Measurements from ENCODE around the gene DIAPH2. TPM values are rescaled to one million over a fixed set of nuclear protein-coding genes. Genes with fewer than 3 reads are reported as not detected.

The DIAPH2 gene
- total RNA-seq, 2 donors from 2014 or later: 29.7 to 31.7 TPM

- H3K4me1 Mint-ChIP-seq (ENCODE audit: low read depth in 2 of 2): peaks cover 0 to 3% of the 10 kb centered on the region in 2 donors
- no peak for ATAC-seq
- H3K36me3 Mint-ChIP-seq: no peaks in the 10 kb centered on the region
- H3K27me3 Mint-ChIP-seq: peaks cover 0 to 3% of the 10 kb centered on the region in 2 donors
- no peak overlapping the region for H3K27ac Mint-ChIP-seq
- no peak overlapping the region for H3K4me3 Mint-ChIP-seq
- H3K9me3 Mint-ChIP-seq: no peaks in the 10 kb centered on the region
- DNase-seq (ENCODE audit: low spot score): no peak
Measured at GRCh38 chrX:97482666-97483300, 798.1 kb downstream of the DIAPH2 start.

GRCh38 chrX:97490656-97491055, 806.0 kb downstream of the DIAPH2 start:
- H3K9me3 Mint-ChIP-seq: no peaks in the 10 kb centered on the region
- peaks cover 7 to 9% of the 10 kb centered on the region in 2 donors for H3K4me1 Mint-ChIP-seq (ENCODE audit: low read depth in 2 of 2)
- peaks cover 0 to 4% of the 10 kb centered on the region in 2 donors for H3K27me3 Mint-ChIP-seq
- H3K36me3 Mint-ChIP-seq: peaks cover 5% of the 10 kb centered on the region
- DNase-seq (ENCODE audit: low spot score) (no peak), ATAC-seq (no peak)
- no peak overlapping the region for H3K27ac Mint-ChIP-seq
- no peak overlapping the region for H3K4me3 Mint-ChIP-seq

GRCh38 chrX:97494756-97495372, 810.2 kb downstream of the DIAPH2 start:
- DNase-seq (ENCODE audit: low spot score) (no peak), ATAC-seq (peak in 1 of 2 donors; percentile 59)
- H3K27ac Mint-ChIP-seq: no peak overlapping the region
- H3K4me1 Mint-ChIP-seq (ENCODE audit: low read depth in 2 of 2): peaks cover 7 to 9% of the 10 kb centered on the region in 2 donors
- H3K4me3 Mint-ChIP-seq: no peak overlapping the region
- H3K9me3 Mint-ChIP-seq: no peaks in the 10 kb centered on the region
- peaks cover 5% of the 10 kb centered on the region for H3K36me3 Mint-ChIP-seq
- peaks cover 0 to 4% of the 10 kb centered on the region in 2 donors for H3K27me3 Mint-ChIP-seq

- Mint-ChIP-seq H3K4me1 (ENCODE audit: low read depth in 2 of 2) (peaks cover 7 to 9% of the 10 kb centered on the region in 2 donors), H3K9me3 (no peaks in the 10 kb centered on the region), H3K27me3 (peaks cover 0 to 4% of the 10 kb centered on the region in 2 donors), H3K36me3 (no peaks in the 10 kb centered on the region), H3K4me3 (no peak overlapping the region), H3K27ac (no peak overlapping the region)
- ATAC-seq: no peak
- DNase-seq (ENCODE audit: low spot score): no peak
Measured at GRCh38 chrX:97498093-97498492, 813.5 kb downstream of the DIAPH2 start.

GRCh38 chrX:97504431-97504830, 819.8 kb downstream of the DIAPH2 start:
- ATAC-seq (no peak), DNase-seq (ENCODE audit: low spot score) (no peak)
- no peaks in the 10 kb centered on the region for H3K27me3 Mint-ChIP-seq
- peaks cover 0 to 2% of the 10 kb centered on the region in 2 donors for H3K4me1 Mint-ChIP-seq (ENCODE audit: low read depth in 2 of 2)
- no peak overlapping the region for H3K4me3 Mint-ChIP-seq
- H3K27ac Mint-ChIP-seq: no peak overlapping the region
- no peaks in the 10 kb centered on the region for H3K36me3 Mint-ChIP-seq
- no peaks in the 10 kb centered on the region for H3K9me3 Mint-ChIP-seq

GRCh38 chrX:97517763-97518162, 833.1 kb downstream of the DIAPH2 start:
- Mint-ChIP-seq H3K27me3 (no peaks in the 10 kb centered on the region), H3K36me3 (no peaks in the 10 kb centered on the region), H3K4me3 (no peak overlapping the region), H3K9me3 (no peaks in the 10 kb centered on the region), H3K27ac (no peak overlapping the region), H3K4me1 (ENCODE audit: low read depth in 2 of 2) (no peaks in the 10 kb centered on the region)
- DNase-seq (ENCODE audit: low spot score) (no peak), ATAC-seq (no peak)

GRCh38 chrX:97522307-97522706, 837.7 kb downstream of the DIAPH2 start:
- ATAC-seq (no peak), DNase-seq (ENCODE audit: low spot score) (no peak)
- Mint-ChIP-seq H3K4me3 (no peak overlapping the region), H3K4me1 (ENCODE audit: low read depth in 2 of 2) (peaks cover 0 to 3% of the 10 kb centered on the region in 2 donors), H3K27me3 (peaks cover 0 to 8% of the 10 kb centered on the region in 2 donors), H3K27ac (no peak overlapping the region), H3K36me3 (no peaks in the 10 kb centered on the region), H3K9me3 (peaks cover 7% of the 10 kb centered on the region)

- peaks cover 17% of the 10 kb centered on the region for H3K36me3 Mint-ChIP-seq
- peaks cover 10% of the 10 kb centered on the region for H3K9me3 Mint-ChIP-seq
- DNase-seq (ENCODE audit: low spot score): no peak
- peaks cover 8 to 10% of the 10 kb centered on the region in 2 donors for H3K4me1 Mint-ChIP-seq (ENCODE audit: low read depth in 2 of 2)
- no peak for ATAC-seq
- H3K27me3 Mint-ChIP-seq: peaks cover 0 to 8% of the 10 kb centered on the region in 2 donors
- H3K4me3 Mint-ChIP-seq: no peak overlapping the region
- no peak overlapping the region for H3K27ac Mint-ChIP-seq
Measured at GRCh38 chrX:97524340-97524739, 839.7 kb downstream of the DIAPH2 start.

GRCh38 chrX:97524997-97525396, 840.4 kb downstream of the DIAPH2 start:
- Mint-ChIP-seq H3K9me3 (peaks cover 17% of the 10 kb centered on the region), H3K4me3 (no peak overlapping the region)
- no peak for DNase-seq (ENCODE audit: low spot score)

GRCh38 chrX:97525981-97526380, 841.3 kb downstream of the DIAPH2 start:
- H3K27me3 Mint-ChIP-seq: peaks cover 0 to 8% of the 10 kb centered on the region in 2 donors
- no peak overlapping the region for H3K27ac Mint-ChIP-seq
- DNase-seq (ENCODE audit: low spot score): no peak
- H3K36me3 Mint-ChIP-seq: peaks cover 29% of the 10 kb centered on the region
- ATAC-seq: no peak
- H3K4me1 Mint-ChIP-seq (ENCODE audit: low read depth in 2 of 2): peaks cover 8 to 13% of the 10 kb centered on the region in 2 donors
- no peak overlapping the region for H3K4me3 Mint-ChIP-seq
- H3K9me3 Mint-ChIP-seq: peaks cover 21% of the 10 kb centered on the region

More at GRCh38 chrX:97524997-97525396, 840.4 kb downstream of the DIAPH2 start:
- H3K27me3 Mint-ChIP-seq: peaks cover 0 to 8% of the 10 kb centered on the region in 2 donors
- no peak overlapping the region for H3K27ac Mint-ChIP-seq
- ATAC-seq: no peak
- peaks cover 23% of the 10 kb centered on the region for H3K36me3 Mint-ChIP-seq
- H3K4me1 Mint-ChIP-seq (ENCODE audit: low read depth in 2 of 2): peaks cover 8 to 13% of the 10 kb centered on the region in 2 donors

- Mint-ChIP-seq H3K4me1 (ENCODE audit: low read depth in 2 of 2) (peaks cover 8 to 13% of the 10 kb centered on the region in 2 donors), H3K27ac (no peak overlapping the region), H3K9me3 (peaks cover 21% of the 10 kb centered on the region), H3K4me3 (no peak overlapping the region), H3K36me3 (peaks cover 29% of the 10 kb centered on the region), H3K27me3 (peaks cover 0 to 8% of the 10 kb centered on the region in 2 donors)
- ATAC-seq (no peak), DNase-seq (ENCODE audit: low spot score) (no peak)
Measured at GRCh38 chrX:97527725-97528124, 843.1 kb downstream of the DIAPH2 start.

- no peak for ATAC-seq
- no peak overlapping the region for H3K27ac Mint-ChIP-seq
- no peak overlapping the region for H3K4me3 Mint-ChIP-seq
- H3K4me1 Mint-ChIP-seq (ENCODE audit: low read depth in 2 of 2): peaks cover 8 to 13% of the 10 kb centered on the region in 2 donors
- H3K9me3 Mint-ChIP-seq: peaks cover 21% of the 10 kb centered on the region
- peaks cover 29% of the 10 kb centered on the region for H3K36me3 Mint-ChIP-seq
- H3K27me3 Mint-ChIP-seq: peaks cover 0 to 8% of the 10 kb centered on the region in 2 donors
- no peak for DNase-seq (ENCODE audit: low spot score)
Measured at GRCh38 chrX:97529536-97530200, 845.0 kb downstream of the DIAPH2 start.

GRCh38 chrX:97531825-97532224, 847.2 kb downstream of the DIAPH2 start:
- peaks cover 0 to 1% of the 10 kb centered on the region in 2 donors for H3K27me3 Mint-ChIP-seq
- H3K36me3 Mint-ChIP-seq: peaks cover 29% of the 10 kb centered on the region
- ATAC-seq: no peak
- no peak overlapping the region for H3K27ac Mint-ChIP-seq
- DNase-seq (ENCODE audit: low spot score): no peak
- peaks cover 15% of the 10 kb centered on the region for H3K9me3 Mint-ChIP-seq
- H3K4me3 Mint-ChIP-seq: no peak overlapping the region
- H3K4me1 Mint-ChIP-seq (ENCODE audit: low read depth in 2 of 2): peaks cover 8 to 10% of the 10 kb centered on the region in 2 donors

- no peak for DNase-seq (ENCODE audit: low spot score)
Measured at GRCh38 chrX:97538745-97539144, 854.1 kb downstream of the DIAPH2 start.

More at GRCh38 chrX:97538745-97539144, 854.1 kb downstream of the DIAPH2 start:
- Mint-ChIP-seq H3K4me3 (no peak overlapping the region), H3K27ac (no peak overlapping the region), H3K4me1 (ENCODE audit: low read depth in 2 of 2) (no peaks in the 10 kb centered on the region), H3K27me3 (peaks cover 0 to 3% of the 10 kb centered on the region in 2 donors), H3K36me3 (no peaks in the 10 kb centered on the region), H3K9me3 (no peaks in the 10 kb centered on the region)
- no peak for ATAC-seq

Measured in natural killer cell treated with Interleukin-12 subunit alpha and Interleukin-12 subunit beta and Interleukin-15 and Interleukin-18, amount 100 ng/mL, for 72 hours (primary cell).